ENCODE results near the gene TCEA3.
"Not testable (repeated sequence)": the region's sequence is repeated elsewhere in the genome, so short reads cannot be mapped to it uniquely, and the experiment has no call there.

Gene TCEA3

GRCh38 chr1:23392125-23392855, 32.3 kb downstream of the TCEA3 start:
- no peak for DNase-seq (ENCODE audit: low read depth)

GRCh38 chr1:23389837-23390321, 34.7 kb downstream of the TCEA3 start:
- no peak for DNase-seq (ENCODE audit: low read depth)

- no peak for DNase-seq (ENCODE audit: low read depth)
These were observed 37.1 kb downstream of the TCEA3 start for GRCh38 chr1:23387494-23387893.

- no peak for DNase-seq (ENCODE audit: low read depth)
These were observed 39.4 kb downstream of the TCEA3 start for GRCh38 chr1:23385119-23385621.

GRCh38 chr1:23384312-23385058, 40.1 kb downstream of the TCEA3 start:
- DNase-seq (ENCODE audit: low read depth), result no peak

GRCh38 chr1:23383577-23384311, 40.8 kb downstream of the TCEA3 start:
- DNase-seq (ENCODE audit: low read depth), result no peak

- DNase-seq (ENCODE audit: low read depth), result no peak
These were observed 43.2 kb downstream of the TCEA3 start for GRCh38 chr1:23381233-23381885.

- no peak for DNase-seq (ENCODE audit: low read depth)
These were observed 43.8 kb downstream of the TCEA3 start for GRCh38 chr1:23380719-23381118.

- DNase-seq (ENCODE audit: low read depth), result not testable (repeated sequence)
These were observed 44.3 kb downstream of the TCEA3 start for GRCh38 chr1:23380236-23380635.

- no peak for DNase-seq (ENCODE audit: low read depth)
These were observed 47.4 kb downstream of the TCEA3 start for GRCh38 chr1:23376890-23377811.

GRCh38 chr1:23374079-23374735, 50.3 kb downstream of the TCEA3 start:
- not testable (repeated sequence) for DNase-seq (ENCODE audit: low read depth)

GRCh38 chr1:23371987-23372880, 52.3 kb downstream of the TCEA3 start:
- no peak for DNase-seq (ENCODE audit: low read depth)

GRCh38 chr1:23370709-23371584, 53.6 kb downstream of the TCEA3 start:
- DNase-seq (ENCODE audit: low read depth), result no peak

- no peak for DNase-seq (ENCODE audit: low read depth)
These were observed 54.2 kb downstream of the TCEA3 start for GRCh38 chr1:23370330-23370708.

GRCh38 chr1:23369335-23370013, 55.1 kb downstream of the TCEA3 start, which contains the start of gene ZNF436:
TSS of gene ZNF436 (minus strand) at chr1:23369836. CDS start at chr1:23368005, 1,831 bp downstream.
- peak; percentile 42 for DNase-seq (ENCODE audit: low read depth)

- DNase-seq (ENCODE audit: low read depth), result peak; percentile 82
These were observed 55.8 kb downstream of the TCEA3 start for GRCh38 chr1:23368562-23369334.
